ENCODE measurements around the gene KRTAP5-5.
"Not testable (repeated sequence)": the region's sequence is repeated elsewhere in the genome, so short reads cannot be mapped to it uniquely, and the experiment has no call there.

Gene KRTAP5-5

DNA sequence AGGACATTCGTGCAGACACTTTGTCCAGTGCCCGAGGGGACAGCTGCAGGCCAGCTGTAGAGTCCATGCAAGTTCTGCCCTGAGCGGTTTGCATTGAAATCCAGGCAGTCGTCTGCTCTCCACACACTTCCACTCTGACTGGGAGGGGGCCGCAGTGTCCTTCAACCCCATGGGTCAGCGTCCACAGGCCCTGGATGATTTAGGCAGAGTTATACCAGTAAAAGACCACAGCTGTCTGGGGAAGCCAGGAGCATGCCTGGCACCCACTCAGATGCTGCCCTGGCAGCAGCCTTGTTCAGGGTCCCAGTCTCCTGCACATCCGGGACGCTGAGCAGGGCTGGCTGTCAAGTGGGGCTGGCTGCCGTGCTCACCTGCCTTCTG, 26.5 kb downstream of the KRTAP5-5 start:
- no peak for DNase-seq (ENCODE audit: low read depth in 3 of 3)

DNA sequence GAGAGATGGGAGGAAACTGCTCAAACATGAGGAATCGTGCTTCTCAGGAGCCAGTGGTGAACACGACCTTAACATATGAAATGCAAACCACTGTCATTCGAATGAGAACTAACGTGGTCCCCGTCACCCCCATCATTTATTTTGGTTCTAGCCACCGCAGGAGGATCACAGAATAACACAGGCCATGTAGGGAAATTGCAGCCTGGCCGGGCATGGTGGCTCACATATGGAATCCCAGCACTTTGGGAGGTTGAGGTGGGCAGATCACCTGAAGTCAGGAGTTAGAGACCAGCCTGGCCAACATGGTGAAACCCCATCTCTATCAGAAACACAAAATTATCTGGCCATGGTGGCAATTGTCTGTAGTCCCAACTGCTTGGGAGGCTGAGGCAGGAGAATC, 27.1 kb downstream of the KRTAP5-5 start:
- no peak for DNase-seq (ENCODE audit: low read depth in 3 of 3)

DNA sequence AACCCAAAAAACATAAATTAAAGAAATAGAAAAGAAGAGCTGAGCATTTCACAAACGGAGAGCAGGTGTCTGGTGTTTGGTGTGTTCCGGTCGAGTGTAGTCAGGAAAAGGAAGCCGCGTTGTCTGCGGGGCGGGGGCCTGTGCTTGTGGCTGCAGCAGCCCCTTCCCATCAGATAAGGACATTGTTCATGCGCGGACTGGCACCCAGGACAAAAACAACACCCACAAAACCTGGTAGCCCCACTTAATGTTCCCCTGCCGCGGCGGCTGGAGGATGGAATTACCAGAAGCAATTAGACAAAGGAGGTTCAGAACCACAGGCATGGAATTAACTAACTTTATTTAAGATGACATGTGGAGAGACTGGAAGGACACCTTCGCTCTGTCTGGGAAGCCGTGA, 29.9 kb downstream of the KRTAP5-5 start:
- DNase-seq (ENCODE audit: low read depth in 3 of 3), result no peak

DNA sequence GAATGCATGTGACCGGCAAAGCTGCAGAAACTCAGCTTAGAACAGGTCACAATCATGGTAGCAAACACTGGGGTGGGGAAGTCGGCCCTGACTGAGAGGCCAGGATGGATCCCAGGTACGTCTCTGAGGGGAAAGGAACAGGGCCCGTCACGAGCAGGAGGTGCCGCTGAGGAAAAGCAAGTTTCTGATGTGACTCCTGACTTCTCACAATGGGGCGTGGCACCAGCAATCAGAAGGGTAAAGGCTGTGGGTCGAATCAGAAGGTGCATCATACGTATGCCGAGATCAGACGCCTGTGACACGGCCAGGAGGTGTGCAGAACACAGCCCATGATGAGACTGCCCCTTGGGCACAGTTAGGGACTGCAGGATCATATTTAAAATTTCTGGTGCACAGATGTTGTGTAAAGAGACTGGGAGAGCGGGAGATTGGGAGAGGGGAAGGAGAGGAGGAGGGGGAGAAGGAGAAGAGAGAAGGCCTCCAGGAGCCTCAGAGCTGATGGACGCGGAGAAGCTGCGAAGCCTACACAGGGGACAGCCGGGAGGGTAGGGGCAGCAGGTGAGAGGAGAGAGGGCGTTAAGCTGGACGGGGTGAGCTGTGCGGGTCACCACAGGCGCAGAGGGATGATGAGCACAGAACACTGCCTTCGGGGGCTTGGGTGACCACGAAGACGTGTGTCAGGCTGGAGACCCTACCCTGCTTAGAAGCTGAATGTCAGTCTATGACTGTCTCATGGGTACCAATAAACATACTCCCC, 30.7 kb downstream of the KRTAP5-5 start:
- no peak for DNase-seq (ENCODE audit: low read depth in 3 of 3)

DNA sequence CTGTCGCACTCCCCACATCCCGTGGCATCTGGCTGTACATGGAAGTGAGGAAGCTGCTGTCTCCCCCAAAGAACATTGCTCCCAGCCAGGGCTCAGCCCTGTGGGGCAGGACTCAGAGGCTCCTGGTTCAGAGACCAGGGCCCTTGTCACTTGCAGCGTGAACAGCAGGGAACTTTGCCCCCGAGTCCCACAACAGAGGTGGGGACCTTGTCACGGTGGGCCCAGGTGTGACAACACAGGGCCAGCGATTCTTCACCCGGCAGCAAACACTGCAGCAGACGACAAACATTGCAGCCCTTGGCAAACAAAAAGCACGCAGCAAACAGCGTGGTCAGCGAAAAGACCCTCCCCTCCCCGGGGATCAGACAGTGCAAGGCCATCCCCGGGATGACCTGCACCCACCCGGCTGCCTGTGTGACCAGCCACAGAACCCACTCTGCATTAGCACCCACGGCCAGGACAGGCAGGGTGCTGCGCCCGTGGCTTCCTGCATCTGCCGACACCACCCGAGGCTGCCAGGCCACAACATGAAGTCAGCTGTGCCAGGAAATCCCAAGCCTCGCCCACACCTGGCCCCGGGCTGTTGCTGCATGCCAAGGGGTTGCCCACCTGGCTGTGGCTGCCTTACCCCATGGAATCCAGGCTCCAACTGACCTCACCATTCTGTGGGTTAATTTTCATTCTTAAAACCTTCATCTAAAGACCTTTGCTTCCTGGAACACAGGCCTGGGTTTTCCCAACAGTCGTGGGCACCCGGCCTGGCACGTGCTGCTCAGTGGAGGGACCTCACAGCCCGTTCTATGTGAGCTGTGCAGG, 32.1 kb downstream of the KRTAP5-5 start:
- not testable (repeated sequence) for DNase-seq (ENCODE audit: low read depth in 3 of 3)

DNA sequence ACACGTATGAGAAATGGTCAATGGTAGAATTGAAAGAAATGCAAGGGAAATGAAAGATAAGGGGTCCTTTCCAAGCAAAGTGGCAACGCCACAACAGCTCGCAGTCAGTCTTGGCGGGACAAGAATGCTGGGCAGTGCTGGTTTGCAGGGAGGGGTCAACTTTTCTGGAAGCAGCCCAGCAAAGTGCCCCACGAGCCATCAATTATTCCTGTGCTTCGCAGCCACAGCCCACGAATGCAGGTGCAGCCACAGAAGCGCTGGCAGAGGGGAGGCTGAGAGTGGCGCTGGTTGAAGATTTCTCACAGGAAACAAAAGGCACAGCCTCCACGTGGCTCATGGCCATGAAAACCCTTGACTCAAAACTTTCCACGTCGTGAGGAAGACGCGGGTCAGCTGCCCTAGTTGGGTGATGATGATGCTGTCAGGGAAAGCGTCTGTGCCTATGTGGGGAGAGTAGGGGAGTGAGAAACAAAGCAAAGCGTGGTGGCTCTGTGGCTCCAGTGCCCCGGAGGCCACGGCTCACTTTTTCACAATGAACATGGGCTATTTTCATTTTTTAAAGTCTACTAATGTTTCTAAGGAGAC, 33.2 kb downstream of the KRTAP5-5 start:
- not testable (repeated sequence) for DNase-seq (ENCODE audit: low read depth in 3 of 3)

DNA sequence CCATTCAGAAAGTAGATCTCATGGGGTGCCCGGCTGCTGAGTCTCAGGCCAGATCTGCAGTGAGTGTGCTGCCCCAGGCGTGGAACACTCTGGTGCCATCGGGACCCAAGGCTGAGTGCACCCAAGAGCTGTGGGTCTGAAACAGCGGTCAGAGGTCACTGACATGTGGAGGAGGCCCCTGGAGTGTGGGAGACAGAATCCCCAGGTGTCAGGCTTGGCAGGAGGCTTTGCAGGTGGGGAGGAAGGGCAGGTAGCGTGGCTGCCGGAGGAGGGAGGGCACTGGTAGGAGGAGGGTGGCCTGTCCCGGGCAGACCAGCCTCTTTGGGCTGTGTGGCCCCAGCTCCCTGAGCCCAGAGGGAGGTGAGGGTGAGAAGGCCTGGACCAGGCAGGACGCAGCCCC, 35.7 kb downstream of the KRTAP5-5 start:
- DNase-seq (ENCODE audit: low read depth in 3 of 3), result no peak

DNA sequence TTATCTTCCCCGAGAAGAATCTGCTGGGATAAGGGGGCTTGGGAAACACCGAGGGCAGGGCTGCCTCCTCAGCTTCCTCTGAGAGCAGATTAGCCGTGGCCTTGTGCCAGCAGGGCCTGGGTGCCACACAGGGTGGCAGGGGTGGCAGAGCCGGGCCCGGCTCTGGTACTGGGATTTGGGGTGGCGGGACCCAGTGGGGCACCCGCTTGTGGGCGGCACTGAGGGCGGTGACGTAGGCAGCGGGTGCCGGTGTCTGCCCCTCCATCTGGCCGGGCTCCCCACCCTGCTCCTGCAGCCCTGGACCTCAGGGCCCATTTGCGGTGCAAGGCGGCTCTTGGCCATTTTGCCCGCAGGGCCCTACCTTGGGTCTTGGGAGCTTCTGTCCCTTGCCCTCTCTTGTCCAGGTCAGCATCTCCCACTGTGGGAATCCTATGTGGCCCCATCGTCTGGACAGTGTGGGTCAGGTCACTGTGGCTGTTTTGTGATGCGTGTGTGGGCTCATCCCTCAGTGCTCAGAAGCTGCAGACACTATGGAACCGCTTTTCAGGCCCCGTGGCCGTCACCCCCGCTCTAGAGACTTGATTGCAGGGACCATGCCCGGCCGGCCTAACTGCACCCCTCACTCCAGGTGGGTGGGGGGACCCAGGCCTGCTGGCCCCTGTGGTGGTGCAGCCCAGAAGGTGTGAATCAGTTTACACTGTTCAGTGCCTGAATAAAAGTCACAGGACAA, 37.7 kb downstream of the KRTAP5-5 start:
- no peak for DNase-seq (ENCODE audit: low read depth in 3 of 3)

DNA sequence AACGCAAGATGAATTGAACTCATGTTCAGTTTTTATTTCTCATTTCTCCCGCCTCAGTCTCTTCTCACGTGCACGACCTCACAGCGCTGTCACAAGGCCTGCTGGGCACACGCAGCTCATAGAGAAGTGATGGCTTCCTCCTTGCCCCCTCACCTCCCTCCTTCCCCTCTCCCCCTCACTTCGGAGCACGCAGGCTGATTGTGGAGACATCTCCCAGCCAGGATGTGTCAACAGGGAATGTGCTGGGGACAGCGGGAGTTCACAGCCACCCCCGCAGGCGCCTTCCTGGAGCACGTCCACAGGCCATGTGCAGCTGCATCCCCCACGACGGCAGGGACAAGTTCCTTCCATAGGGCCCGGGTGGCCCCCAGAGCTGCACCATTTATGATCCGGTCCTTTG, 38.3 kb downstream of the KRTAP5-5 start:
- no peak for DNase-seq (ENCODE audit: low read depth in 3 of 3)

DNA sequence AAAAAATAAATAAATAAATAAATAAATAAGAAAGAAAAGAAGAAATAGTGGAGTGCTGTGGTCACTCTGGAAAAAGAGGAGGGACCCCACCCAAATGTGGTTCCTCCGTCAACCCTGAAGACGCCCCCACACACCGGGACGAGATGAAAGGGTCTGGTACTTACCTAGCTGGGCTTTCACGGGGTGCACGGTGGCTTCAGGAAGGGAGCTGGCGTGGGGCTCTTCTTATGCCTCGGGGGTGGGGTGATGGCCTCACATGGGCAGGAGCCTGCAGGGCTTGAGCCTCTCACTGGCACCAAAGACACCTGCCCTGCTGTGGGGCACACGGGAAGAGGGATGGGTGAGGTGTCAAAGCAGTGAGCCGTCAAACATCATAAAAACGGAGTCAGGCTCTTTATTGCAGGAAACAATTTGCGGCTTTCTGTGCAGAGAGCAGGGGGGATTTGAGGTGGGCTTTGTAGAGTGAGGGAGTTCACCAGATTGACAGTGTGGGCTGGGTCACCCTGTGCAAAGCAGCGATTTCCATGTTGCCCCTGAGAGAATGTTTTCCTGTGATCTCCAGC, 39.4 kb downstream of the KRTAP5-5 start:
- DNase-seq (ENCODE audit: low read depth in 3 of 3), result no peak

DNA sequence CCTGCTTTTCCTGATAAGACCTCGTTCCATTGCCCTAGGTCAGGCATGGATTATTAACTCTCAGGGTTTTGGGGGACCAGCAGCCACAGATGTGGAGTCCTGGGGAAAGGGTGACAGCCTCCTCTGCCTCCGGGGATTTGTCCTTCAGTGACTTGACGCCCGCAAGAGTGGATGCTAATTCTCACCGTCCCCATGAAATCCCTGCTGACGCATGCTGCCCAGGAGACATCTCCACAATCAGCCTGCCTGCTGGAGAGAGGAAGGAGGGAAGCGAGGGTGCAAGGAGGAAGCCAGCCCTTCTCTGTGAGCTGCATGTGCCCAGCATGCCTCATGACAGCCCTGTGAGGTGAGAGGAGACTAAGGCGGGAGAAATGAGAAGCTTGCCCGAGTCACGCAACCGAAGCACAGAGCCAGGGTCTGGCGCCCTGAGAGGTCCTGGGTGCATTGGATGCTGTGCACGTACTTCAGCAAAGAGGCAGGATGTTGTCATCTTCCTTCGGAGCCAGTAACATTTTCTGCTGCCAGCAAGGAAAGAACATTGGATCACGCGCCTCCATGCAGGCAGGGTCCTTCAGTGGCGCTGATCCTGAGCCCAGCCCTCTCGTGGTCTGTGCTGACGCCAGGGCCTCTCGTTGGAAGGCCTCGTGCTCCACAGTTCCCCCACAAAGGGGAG, 40.1 kb downstream of the KRTAP5-5 start:
- DNase-seq (ENCODE audit: low read depth in 3 of 3), result no peak

DNA sequence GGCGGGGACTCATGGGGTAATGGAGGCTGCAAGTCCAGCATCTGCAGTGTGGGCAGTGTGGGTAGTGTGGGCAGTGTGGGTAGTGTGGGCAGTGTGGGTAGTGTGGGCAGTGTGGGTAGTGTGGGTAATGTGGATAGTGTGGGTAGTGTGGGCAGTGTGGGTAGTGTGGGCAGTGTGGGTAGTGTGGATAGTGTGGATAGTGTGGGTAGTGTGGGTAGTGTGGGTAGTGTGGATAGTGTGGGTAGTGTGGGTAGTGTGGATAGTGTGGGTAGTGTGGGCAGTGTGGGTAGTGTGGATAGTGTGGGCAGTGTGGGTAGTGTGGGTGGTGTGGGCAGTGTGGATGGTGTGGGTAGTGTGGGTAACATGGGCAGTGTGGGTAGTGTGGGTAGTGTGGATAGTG, 40.9 kb downstream of the KRTAP5-5 start:
- not testable (repeated sequence) for DNase-seq (ENCODE audit: low read depth in 3 of 3)

DNA sequence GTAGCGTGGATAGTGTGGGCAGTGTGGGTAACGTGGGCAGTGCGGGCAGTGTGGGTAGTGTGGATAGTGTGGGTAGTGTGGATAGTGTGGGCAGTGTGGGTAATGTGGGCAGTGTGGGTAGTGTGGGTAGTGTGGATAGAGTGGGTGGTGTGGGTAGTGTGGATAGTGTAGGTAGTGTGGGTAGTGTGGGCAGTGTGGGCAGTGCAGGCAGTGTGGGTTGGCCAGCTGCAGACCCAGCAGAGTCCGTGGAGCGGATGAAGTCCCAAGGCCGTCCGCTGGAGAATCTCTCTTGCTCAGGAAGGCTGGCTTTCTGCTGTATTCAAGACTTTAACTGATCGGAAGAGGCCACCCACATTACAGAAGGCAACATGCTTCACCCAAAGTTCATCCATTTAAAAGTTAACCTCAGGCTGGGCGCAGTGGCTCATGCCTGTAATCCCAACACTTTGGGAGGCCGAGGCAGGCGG, 41.4 kb downstream of the KRTAP5-5 start:
- DNase-seq (ENCODE audit: low read depth in 3 of 3), result no peak

DNA sequence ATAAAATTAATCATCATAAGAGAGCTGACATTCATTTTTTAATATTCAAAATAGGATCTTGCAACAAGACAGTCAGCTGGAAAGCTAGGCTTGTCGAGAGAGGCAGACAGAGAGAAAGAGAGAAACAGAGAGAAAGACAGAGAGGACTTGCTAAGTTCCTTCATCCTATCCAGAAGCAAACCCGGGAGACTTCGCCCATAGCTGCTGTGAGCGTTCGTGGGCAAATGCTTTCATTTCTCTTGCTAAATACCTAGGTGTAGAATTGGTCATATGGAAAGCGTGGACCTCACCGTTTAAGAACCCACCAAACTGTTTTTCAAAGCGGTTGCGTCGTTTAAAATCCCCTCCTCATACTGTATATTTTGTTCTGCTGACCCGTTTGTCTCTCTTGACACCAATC, 42.1 kb downstream of the KRTAP5-5 start:
- DNase-seq (ENCODE audit: low read depth in 3 of 3), result no peak

DNA sequence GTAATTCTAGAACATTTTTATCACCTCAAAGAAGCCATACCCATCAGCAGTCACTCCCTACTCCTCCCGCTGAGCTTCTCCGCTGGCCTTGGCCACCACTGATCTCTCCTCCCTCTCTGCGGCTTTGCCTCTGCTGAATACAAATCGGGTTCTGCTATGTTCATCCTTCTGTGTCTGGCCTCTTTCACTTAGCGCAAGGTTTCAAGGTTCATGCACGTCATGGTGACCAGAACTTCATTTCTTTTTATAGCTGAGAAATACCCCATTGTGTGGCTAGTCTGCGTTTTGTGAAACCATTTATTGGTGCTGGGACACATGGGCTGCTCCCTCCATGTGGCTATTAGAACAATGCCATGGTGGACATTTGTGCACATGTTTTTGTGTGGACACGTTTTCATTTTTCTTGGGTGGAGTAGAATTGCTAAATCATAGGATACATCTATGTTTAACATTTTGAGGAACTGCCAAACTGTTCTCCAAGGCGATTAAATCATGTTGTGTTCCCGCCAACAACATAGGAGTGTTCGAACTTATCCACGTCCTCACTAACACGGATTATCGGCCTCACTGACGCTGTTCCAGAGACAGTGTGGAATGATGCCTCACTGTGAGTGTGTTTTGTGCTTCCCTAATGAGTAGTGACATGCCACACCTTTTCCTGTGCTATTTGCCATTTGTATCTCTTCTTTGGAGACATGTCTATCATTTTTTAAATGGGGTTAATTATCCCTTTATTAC, 43.2 kb downstream of the KRTAP5-5 start:
- DNase-seq (ENCODE audit: low read depth in 3 of 3), result no peak

DNA sequence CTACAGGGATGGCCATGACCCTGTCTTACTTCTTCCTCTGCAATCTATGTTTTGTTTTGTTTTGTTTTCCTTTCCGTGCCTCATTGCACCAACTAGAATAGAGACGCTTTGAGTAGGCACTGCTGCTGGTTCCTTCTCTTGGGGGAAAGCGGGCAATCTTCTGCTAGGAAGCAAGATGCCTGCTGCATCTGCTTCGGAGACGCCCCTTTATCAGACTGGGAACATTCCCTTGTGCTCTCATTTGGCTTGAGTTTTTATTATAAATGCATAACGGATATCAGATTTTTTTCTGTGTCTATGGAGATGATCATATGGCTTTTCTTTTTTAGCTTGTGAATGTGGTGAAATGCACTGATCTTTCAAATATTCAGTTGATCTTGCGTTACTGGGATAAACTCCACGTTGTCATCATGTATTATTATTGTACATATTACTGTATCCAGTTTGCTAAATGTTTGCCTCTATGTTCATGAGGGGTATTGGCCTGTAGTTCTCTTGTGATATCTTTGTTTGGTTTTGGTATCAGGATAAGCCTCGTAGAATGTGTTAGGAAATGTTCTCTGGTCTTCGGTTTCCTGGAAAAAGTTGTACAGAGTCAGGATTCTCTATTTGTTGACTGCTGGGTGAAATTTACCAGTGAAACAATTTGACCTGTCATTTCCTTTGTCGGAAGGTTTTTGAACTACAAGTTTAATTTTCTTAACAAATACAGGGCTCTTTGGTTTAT, 44.0 kb downstream of the KRTAP5-5 start:
- no peak for DNase-seq (ENCODE audit: low read depth in 3 of 3)

DNA sequence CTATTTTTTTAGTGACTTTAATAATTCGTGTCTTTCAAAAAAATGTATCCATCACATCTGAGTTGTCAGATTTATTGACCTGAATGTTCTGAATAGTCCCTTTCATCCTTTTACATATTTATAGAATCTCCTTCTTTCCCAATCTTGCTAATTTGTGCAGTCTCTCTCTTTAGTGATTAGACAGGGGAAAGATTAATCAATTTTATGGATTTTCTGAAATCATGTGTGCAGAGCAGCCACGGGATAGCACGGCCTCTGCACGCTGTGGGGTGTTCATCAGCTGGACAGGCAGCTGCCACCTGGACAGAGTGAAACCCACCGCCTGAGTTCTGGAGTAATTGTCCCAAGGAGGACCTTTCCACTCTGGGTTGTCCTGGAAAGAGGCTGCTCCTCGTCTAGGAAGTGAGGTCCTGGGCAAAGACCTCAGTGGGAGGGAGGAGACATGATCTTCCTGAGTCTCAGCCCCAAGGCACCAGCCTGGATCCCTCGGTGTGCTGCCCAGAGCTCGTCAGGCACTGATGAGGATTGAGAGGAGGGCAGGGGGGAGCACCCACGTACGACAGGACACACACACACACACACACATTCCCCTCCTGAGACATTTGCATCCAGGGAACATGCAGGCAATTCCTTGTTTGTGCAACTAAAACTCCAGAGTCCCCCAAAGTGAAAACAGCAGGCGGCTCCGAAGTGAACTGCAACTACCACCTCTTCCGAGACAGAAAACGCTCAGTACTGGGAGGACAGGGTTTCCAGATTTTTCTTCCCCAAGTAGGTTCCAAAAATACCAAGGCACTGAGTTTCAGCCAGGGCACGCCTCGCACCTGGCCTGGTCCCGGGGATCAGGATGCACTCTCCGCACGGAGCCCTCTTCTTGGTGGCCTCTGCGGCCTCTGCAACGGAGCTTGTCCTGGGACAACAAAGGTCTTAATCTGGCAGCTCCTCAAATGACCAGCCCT, 44.9 kb downstream of the KRTAP5-5 start:
- DNase-seq (ENCODE audit: low read depth in 3 of 3), result no peak

DNA sequence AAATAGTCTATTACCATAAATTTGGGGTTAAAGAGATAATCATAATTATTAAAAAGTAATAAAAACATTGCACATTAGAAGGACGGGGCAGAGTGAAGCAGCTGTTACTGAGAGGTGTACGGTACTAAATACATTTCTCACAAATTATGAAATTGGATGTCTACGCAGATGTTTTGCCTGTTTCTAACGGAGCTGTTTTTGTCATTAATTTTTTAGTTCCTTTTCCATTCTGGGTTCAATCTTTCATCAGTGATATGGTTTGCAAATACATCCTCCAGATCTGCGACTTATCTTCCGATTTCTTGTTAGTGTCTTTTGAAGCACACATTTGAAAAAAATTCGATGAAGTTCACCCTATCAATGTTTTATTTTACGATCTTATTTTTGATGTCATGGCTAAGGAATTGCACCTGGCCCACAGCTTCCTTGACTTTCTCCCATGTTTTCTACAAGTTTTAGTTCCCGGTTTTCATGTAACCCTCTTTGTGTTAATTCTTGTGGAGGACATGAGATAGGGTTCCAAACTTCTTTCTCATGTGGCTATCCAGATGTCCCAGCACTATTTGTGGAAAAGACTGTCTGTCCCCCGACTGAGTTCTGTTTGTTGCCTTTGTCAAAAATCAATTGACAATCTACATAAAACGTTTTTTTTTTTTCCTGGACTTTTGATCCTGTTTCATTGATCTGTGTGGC, 46.1 kb downstream of the KRTAP5-5 start:
- no peak for DNase-seq (ENCODE audit: low read depth in 3 of 3)

Measured in stimulated activated CD4-positive, alpha-beta T cell treated with anti-CD3 and anti-CD28 coated beads, TNF-alpha, amount 100 ng/mL, for 48 hours (primary cell).